NCI-H187 (cell line): ENCODE results near the gene SLC6A20.

Experiments
- DNase-seq, 2 experiments: peaks; one replicate each; lab custom pipeline; 2025; lab: John Stamatoyannopoulos, UW

Gene SLC6A20

DNA sequence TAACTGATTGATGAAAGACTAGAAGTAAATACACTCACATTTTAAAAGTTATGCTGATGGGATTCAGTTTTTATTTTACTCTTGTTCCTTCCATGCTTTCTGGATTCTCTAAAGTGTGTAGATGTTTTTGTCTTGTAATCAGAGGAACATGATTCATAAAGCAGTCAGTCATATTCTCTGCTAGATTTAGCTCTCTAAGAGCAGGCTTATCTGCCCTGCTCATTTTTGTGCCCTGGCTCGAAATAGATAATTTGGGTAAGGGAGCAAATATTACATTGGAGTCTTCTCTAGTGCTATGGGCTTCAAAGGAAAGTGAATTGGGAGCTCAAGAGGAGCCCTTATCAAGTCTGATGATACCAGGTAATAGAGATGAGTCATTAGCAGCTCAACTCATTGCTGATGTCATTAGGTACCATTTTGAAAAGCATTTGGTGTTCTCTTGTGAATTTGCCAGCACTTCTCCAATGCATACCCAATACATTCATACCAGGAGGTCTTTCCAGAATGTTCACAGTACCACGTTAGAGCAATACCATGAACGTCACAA is 79.5 kb downstream of the SLC6A20 start:
- no peak for DNase-seq

GRCh38 chr3:45715945-45716344 is 80.4 kb downstream of the SLC6A20 start:
- DNase-seq: no peak

DNA sequence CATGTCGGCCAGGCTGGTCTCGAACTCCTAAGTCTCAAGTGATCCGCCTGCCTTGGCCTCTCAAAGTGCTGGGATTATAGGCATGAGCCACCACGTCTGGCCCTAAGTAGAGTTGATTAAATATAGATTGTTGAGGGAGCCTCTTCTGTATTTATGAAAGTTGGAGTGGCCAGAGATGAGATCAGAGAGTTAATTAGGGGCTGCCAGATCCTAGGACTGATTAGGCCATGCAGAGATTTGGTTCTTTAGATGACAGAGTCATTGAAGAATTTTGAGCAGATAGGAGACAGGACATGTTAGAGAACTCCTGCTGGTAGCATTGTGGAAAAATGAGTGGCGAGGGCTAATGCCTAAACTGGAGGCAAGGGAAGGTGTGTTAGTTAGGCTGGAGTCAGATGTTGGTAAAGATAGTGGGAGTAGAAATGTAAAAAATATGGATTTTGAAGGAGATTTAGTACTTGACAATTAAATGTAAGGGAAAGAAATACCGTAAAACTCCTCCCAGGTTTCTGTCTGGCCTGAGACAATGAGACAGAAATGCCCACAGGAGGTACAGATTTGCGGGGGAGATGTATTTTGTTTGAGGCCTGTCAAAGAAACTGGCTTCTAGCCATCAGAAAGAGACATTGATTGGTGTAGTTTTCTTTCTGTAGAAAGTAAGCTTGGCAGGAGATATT is 83.8 kb downstream of the SLC6A20 start:
- DNase-seq: no peak

DNA sequence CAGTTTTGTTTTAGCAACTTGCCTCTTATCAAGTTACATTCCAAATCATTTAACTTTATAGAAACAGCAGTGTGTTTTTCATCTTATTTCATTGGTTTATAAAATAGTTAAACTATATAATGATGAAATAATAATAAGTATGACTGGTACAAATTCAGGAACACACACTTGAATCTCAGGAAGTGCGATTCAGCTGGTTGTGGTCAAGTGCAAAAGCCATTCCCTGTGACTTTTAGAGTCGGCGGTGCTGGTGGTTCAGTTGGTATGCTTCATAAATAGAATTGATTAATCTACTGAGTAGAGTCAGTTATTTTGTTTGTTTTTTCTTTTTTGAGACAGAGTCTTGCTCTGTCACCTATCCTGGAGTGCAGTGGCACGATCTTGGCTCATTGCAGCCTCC is 84.4 kb downstream of the SLC6A20 start:
- no peak for DNase-seq

- no peak for DNase-seq
Measured at GRCh38 chr3:45705839-45706808, 90.2 kb downstream of the SLC6A20 start.
